NCI-H1092 treated with DMSO at 0.1 percent for 48 hours (cell line): Measurements from ENCODE around the gene TXNDC5.
"Not testable (repeated sequence)": the region's sequence is repeated elsewhere in the genome, so short reads cannot be mapped to it uniquely, and the experiment has no call there.

Source experiments
- DNase-seq: peaks from one replicate; lab custom pipeline; 2025; lab: John Stamatoyannopoulos, UW

The TXNDC5 gene

DNA sequence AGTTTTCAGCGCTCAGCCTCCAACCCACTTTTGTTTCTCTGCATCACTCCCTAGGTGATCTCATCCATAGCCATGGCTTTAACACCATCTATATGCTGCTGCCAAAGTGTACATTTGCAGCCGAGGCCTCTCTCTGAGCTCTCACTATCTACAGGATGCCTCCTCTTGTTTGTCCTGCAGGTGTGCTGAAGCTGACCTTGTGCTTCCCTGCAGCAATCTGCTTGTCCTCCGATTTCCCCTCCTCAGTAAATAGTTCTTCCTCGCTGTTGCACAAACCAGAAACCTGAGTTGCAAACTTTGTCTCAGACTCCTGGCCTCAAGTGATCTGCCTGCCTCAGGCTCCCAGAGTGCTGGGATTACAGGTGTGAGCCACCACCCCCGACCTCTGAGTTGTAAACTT is 3.7 kb upstream of the TXNDC5 start:
- DNase-seq = no peak

DNA sequence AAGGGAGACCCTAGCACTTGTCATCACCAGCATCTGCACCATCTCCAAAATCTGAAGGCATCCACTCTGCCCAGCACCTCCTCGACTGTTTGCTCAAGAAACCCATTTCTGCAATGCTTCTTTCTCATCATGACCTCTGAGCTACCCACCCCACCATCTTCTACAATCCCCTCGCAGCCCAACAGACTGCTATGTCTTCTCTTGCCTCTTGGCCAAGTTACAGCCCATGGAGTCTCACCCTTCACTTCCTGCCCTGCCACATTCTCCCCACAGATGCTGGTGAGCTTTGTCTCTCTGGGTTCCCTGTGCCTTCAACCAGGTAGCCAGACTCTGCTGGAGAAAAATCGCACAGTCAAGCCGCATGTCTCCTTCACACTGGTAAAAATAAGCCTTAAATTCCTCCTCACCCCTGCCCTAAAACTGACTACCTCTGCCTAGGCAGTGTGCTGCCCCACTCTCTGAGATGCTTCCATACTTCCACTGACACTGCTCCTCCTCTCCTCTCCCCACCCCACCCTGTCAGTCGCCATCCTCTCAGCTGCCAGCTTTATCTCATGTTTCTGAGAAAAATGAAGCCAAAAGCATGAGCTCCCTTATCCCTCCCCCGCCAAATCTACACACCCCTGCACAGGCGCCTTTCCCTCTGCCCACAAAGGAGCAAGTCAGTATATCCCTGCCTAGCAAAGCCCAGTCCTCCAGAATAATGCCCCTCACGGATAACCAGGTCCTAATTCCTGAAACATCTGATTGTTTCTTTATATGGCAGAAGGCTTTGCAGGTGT is 2.3 kb upstream of the TXNDC5 start:
- no peak for DNase-seq

DNA sequence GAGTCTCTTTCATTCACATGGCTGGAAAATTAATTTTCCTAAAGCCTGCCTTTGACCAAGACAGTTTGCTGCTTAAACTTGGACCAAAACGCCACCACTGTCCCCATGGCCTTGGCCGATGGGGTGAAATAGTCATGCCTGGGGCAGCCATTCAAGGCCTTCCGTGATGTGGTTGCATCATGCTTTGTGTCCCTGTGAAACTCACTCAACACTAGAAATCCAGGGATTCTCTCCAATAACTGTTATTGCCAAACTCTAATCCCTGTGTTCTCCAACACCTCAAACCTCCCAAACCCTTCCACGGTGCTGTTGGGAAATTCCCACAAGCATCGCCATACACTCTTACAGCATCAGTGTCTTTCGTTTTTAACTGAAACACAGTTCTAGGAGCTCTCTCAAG is 1.4 kb upstream of the TXNDC5 start:
- no peak for DNase-seq

DNA sequence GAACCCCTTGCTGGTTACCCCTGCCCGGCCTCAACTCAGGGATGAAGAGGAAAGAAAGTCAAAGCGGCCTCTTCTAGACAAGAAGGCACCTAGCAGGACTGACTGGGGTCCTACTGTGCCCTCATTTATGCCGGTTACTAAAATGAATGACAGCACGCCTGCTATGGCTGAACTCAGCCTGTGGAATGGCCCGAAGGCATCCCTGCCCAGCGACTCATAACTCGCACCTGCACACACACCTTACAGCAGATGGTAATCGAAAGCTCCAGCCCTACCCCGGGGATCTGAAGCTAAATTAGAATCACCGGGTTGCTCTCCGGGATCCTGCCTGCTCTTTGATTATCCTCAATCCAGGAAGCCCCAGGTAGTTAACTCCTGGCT is 747 bp upstream of the TXNDC5 start:
- DNase-seq = no peak

DNA sequence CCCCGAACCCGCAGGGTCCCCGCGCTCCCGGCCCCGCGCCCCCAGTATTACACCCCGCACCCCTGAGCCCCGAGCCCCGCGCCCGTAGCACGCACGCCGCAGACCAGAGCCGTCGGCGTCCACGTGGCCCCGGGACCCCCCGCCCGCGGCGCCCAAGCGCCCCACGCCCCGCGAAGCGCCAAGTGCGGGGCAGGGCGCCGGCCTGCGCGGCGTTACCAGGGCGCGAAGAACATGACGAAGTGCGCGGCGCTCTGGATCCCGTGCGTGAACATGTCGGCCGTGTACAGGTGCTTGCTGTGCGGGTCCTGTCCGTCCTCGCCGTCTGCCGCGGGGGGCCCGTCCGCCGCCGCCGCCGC is 312 bp downstream of the TXNDC5 start:
- DNase-seq = no peak

DNA sequence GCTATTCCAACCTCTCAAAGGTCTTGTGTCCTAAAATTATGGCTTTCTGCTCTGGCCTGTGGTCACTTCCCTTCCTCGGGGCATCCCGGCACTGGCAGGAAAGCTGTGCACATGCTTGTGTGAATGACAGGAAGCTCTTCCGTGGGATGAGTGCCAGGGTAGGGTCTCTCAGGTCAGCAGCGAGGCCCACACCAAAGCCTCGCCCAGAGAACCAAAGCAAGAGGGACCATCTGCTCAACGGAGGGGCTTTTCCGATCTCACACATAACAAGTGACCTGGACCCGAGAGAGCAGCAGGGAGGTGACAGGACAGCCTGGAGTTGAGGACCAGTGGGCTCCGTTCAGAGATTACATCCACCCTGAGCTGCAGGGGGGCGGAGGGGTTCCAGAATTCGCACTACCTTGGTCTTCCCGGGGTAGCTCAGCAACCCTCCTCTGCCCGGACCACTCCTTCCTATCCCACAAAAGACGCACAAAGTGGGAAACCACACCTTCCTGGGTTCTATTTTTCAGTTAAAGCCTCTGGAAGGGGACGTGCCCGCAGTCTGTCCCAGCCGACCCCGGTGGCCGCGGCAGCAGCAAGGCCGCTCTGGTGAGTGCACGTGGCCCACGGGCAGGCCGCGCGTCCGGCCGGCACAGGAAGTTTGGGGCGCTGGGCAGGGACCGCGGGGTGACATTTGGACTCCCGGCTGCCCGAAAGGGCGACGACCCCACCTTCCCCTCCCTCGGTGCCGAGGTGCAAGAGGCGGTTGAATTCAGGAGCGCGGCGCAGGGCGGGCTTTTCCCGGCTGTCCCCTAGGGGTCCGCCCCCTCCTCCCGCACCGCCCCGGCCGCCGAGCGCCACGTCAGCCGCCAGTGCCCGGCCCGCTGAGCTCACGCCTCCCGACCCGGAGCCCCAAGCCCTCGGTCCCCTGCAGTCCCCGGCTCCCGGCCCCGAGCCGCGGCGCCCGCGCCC is 988 bp downstream of the TXNDC5 start:
- no peak for DNase-seq

DNA sequence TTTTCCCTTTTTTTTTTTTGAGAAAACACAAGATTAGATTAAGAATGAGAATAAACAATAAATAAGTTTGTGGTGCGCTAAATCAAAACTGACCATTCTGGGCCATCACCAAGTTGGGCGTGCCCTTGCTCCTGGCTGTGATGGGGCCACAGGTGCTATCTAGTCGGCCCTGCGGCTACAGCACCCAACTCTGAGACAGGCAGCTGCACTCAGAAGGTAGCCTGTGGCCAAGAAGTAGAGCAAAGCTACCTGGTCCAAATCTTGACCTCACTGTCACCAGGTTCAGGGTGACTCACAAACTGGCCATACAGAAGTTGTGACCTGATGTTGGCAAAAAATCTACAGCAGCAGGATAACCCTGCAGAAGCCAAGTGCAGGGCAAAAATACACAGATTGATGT is 3.4 kb downstream of the TXNDC5 start:
- no peak for DNase-seq

DNA sequence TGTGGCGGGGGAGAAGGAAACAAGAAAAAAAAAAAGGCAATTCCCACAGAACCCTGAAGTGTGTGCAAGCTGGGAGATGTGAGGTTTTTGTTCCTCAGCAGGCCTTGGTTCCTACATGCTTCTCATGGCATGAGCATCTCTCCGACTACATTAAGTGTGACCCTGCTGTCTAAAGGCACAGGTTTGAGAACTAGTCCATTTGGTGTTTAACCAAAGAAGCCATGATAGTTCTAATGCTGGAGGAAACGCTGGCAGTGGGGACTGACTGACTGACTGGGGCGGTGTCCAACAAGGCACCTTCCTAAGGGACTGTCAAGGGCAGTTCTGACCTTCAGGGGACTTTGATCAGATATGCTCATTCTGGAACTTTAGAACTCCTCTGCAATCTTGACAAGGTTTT is 3.8 kb downstream of the TXNDC5 start:
- DNase-seq = no peak

DNA sequence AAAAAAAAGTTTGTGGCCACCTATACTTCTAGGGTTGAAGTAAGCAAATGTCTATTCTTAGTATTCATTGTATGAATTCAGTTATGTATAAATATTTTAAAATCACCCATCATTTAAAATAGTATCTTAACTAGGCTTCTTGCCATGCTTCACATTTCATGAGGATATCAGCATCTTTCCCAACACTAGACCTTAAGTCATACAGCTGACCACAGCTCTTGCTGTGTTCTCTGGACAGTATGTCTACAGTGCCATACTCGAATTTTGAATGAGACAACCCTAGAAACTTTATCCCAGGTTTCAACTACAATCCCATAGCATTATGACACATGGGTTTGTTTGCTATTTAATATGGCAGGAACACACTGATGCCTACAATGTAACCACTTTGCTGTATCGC is 5.2 kb downstream of the TXNDC5 start:
- DNase-seq = no peak

DNA sequence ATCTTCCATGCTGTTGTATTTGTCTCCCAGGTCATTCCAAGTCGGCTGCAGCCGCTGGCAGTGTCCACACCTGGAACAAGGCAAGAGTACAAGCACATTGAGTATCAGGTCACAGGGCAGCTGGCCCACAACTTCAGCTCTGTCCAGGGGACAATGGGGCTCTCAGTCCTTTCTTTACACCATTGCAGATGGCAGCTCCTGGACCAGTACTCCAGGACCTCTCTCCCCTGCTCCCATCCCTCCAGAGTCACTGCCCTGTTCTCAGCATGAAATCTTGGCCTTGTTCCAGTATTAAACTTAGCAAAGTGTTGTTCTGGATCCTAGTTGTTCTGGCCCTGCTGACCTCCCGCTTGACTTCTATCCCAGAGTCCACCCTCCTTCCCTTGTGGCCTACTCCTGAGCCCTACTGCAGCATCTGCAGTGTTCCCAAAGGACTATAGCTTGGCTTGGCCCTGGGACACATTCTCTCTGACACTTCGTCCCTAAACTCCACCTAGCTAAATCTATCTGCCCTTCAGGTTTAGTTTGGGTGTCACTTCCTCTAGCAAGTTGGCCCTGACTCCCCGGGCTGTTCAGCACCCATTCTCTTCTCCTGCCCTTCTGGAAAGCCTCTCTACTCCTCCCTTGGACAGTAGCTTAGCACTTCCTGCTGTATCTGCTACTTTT is 5.8 kb downstream of the TXNDC5 start:
- no peak for DNase-seq

DNA sequence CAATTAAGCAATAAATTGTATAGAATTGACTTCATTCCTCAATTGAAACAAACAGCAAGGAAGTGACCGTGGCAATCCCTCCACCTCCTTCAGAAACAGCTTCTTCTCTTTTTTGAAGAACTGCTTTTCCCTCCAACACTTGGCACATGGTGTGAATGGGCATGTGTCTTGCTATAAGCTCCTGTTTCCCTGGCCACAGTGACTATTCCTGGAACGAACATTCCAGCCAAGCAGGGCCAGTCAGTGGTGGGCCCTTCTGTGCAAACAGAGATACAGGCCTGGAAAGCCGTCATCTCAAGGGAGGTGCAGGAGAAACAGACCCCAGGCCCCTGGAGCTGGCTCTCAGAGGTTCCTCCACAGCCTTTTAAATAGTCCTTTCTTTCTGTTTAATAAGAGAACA is 6.9 kb downstream of the TXNDC5 start:
- no peak for DNase-seq

DNA sequence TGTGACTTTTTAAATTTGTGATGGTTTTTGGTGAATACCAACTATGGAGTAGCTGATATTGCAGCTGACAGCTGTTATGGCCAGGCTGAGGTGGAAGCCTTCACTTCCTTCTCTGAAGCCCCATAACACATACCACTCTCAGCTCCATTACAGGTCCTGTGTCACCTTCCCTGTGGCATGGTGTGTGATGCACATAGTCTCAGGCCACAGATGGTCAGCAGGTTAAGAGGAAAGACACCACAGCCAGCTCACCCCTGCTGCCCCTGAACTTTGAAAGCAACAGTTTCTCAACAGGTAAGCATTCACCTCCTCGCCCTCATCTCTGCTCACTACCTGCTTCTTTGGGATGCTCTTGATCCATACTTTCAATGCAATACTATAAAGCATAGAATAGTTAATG is 7.7 kb downstream of the TXNDC5 start:
- DNase-seq = no peak

DNA sequence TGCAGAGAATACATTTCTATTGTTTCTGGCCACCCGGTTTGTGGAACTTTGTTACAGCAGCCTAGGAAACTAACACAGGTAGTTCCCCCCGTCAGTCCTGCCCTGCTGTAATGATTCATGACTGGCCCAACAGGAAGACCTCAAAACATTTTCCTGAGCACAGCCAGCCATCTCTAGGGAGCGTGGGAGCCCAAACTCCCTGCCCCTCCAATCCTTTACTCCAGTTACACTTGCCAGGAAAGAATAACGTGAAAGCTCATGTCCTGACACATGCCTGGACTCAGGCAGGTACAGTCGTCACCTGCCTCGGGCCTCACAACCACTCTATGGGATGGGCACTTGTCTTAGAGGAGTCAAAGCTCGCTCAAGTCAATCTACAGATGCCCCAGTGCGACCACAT is 8.4 kb downstream of the TXNDC5 start:
- DNase-seq = no peak

DNA sequence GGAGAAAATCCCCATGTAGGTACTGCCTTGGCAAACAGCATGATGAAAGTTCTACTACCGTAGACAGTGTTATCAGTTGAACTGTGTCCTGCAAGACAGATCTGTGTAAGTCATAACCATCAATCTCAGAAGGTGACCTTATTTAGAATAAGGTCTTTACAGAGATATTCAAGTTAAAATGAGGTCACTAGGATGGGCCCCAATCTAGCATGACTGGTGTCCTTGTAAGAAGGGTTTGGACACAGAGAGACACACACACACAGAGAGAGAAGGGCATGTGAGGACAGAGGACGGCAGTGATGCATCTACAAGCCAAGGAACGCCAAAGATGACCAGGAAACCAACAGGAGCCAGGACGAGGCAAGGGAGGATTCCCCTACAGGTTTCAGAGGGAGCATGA is 8.8 kb downstream of the TXNDC5 start:
- no peak for DNase-seq

DNA sequence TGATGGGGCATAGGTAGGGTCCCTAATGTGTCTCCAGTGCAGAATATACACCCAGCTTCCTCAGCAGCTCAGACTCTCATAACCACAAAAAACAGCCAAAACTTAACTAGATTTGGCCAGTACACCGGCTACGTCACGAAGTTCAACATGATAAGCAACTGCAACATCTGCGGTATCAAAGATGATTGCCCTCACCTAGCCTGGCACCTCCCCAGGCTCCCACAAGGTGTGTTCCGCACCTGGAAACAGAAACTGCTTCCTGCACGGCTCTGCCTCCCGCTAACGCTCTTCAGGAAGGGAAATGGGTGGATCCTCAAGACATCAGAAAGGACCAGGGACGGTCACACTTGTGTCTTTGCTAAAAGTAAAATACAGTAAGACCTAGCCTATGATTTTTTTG is 9.5 kb downstream of the TXNDC5 start:
- no peak for DNase-seq

DNA sequence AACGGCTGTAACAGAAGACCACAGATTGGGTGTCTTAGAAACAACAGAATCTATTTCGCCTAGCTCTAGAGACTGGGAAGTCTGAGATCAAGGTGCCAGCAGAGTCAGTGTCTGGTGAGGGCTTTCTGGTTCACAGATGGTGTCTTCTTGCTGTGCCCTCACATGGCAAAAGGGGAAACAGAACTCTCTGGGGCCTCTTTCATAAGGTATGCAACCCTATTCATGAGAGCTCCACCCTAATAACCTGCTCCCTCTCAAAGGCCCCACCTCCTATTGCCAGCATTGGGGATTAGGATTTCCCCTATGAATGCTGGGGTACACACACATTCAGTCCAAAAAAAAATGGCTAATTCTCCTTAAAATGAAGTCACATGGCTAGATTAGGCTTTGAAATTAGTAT is 10.0 kb downstream of the TXNDC5 start:
- no peak for DNase-seq

DNA sequence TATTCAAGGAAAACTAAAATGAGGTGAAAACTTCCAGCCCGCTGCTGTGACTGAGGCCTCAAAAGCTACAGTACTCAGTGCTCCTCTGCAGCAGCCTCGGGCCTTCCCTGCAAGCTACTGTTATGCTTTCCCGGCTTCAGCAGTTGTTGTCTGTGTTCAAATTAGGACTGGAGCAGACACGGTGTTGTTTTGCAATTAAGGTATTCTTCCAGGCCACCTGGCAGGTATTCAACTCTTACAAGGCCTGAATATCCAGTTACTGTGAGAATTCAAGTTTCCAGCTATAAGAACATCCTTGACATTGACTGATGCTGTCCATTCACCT is 10.7 kb downstream of the TXNDC5 start:
- no peak for DNase-seq

DNA sequence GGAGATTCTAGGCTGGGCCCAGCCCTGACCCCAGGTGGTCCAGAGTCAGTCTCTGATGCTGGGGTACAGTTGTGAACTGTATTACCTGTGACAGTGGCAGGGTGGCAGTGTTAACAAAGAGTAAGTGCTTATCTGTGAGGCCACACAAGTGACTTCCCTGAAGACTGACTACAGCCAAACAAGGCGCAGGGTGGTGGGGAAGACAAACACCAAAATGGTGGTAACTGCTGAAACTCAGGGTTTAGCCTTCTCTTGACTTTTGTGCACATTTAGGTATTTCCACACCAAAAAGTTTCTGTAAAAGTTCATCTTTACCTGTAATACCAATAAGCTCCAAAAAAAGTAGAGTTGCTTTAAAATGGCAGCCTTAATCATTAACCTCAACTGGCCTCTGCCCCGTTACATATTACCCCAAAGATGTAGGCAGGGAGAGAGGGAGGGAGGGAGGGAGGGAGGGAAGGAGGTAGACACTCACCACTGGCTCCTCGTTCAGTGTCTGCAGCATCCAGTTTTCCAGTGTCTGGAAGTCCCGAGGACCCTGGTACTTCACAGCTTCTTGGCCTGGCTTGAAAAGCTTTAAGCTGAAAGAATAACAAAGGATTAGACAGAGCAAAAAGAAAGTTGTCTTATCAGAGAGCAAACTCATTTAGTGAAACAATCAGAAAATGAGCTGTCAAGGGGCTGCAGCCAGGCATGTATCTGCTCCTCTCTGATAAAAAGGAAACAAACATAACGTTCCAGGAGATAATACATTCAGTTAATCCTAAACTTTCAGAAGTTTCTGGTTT is 11.3 kb downstream of the TXNDC5 start:
- DNase-seq = no peak

DNA sequence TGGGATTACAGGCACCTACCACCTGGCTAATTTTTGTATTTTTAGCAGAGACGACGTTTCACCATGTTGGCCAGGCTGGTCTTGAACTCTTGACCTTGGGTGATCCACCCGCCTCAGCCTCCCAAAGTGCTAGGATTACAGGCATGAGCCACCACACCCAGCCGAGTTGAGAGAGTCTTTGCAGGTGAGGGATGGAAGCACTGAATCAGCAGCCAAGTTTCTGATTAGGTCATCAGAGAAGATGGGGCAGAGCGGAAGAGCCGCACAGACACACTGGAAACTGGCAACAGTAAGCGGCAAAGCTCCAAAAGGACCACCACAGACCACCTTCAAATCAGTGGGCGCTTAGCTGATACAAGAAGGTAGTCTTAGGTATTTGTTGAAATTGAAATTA is 12.4 kb downstream of the TXNDC5 start:
- not testable (repeated sequence) for DNase-seq

DNA sequence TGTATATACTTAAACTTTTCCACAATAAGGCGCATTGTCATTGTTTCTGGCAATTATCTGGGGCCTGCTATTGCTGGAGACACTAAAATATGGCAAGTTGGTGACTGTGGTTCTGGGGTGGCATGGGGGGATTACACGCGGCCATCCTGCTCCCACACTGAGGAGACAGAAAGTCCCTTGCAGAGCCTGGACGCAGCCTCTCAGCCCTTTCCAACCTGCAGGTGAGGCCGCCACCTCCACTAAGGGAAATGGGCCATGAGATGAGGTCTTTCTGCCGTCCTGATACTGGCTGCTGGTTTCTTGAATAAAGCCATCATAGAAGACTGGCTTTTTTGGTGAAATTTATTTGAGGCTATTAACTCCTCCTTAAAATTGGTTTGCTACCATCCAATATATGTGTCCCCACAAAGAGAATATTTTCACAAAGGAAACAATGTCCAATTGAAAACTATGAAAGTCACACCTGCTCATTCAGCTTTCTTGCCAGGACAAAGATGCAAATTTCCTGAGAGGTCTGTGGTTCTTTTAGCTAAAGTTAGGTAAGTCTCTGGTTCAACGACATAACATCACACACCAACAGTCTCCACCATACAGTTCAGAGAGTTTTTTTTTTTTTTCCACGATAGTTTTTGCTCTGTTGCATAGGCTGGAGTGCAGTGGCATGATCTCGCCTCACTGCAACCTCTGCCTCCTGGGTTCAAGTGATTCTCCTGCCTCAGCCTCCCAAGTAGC is 13.0 kb downstream of the TXNDC5 start:
- no peak for DNase-seq

DNA sequence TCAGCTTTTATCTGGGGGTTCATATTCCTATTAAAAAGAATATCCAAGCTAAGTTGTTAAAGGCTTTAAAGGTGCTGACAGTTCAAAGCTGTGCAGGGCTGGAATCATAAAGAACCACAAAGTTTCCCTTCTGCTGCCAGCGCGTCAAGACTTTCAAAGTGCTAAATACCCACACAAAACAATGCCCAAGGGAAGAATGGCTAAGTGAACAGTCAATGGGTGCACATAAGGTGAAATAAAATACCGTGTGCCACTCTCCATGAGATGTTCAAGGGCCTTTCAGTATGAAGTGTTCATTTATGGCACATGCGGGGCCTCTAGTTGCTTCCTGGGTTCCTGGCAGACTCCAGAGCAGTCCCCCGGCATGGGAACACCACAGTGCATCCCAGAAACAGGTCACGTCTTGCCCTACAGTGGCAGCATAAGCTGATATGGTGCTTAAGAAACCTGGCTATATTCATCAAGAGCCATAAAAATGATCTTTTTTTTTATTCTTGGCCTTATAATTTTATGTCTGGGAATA is 14.1 kb downstream of the TXNDC5 start:
- DNase-seq = no peak

DNA sequence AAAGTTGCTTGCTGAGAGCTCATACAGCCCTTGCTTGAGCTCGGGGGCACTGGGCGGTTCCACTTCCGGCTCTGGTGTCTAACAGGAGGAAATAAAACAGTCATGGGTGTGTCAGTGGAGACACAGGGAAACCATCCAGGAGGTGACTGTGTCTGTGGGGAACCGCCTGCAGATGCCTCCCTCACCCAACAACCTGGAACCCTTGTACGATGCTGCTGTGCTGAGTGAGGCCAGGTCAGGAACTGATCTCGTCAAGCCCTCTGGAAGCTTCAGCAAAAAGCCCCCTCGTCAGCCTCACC is 15.5 kb downstream of the TXNDC5 start:
- DNase-seq = no peak
